Activated T-cell treated with anti-CD3 and anti-CD28 coated beads for 48 hours (primary cell): Measurements from ENCODE around the gene EIF2D.
A peak's percentile ranks its signal among the peaks of the same experiment; 100 is the strongest.

Experiments used
- DNase-seq: peaks from one replicate; pipeline ENCODE4 v3.0.0-alpha.2; 2020; ENCODE audit warnings: low read depth

EIF2D gene

GRCh38 chr1:206547104-206547503, 65.2 kb downstream of the EIF2D start:
- no peak for DNase-seq

DNA sequence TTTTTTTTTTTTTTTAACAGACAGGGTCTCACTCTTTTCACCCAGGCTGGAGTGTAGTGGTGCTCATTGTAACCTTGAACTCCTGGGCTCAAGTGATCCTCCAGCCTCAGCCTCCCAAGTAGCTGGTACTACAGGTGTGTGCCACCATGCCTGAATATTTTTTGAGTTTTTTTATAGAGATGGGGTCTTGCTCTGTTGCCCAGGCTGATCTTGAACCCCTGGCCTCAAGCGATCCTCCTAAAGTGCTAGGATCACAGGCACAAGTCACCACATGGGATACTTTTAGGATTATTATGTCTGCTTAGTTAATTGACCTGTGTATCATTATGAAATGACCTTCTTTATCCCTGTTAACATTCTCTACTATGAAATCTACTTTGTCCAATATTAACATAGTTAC, 66.9 kb downstream of the EIF2D start:
- DNase-seq, result no peak

DNA sequence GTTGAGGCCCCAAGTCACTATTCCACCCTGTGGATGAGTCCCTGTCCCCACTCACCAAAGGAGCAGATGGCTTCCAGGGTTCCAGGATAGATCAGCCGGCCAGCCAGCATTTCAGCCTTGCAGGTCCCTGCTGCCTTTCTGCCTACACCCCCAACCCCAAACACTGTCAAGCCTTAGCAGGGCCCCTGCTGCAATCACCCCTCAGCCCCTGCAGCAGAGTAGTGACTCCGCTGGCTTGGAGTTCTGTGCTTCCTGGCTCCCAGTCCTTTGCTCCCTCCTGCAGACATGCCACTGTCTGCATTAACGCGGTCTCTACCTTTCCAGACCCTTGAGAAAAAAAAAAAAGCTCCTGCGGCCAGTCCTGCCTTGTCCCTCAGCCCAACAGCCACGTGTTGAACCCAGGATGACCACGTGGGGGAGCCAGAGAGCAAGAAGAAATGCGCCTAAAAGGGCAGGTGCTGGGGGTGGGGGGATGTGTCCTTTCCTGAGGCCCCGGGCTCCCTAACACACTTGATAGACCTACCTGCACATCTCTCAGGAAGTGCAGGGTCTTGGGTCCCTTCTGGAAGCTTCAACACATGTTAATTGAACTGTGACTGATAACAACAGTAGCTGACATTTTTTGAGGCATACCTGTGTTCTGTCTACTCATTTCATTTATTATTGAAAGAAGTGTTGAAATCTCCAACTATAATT, 67.6 kb downstream of the EIF2D start:
- DNase-seq, result peak; percentile 77
